Fibroblast of lung (primary cell): Measurements from ENCODE around the gene HIVEP3. TPM values are rescaled to one million over a fixed set of nuclear protein-coding genes. Genes with fewer than 3 reads are reported as not detected.

Source experiments
- DNase-seq, 2 donors: peaks; one replicate each; pipeline versions ENCODE4 v3.0.0 to v3.0.0-alpha.2; 2010; ENCODE audit warnings: low read depth in 2 of 2
- H2AFZ ChIP-seq: 2 replicates; pipeline ENCODE4 v1.5.1; 2012; ENCODE audit warnings: low read length, control low read depth, inconsistent platforms
- H3K27ac ChIP-seq: 2 replicates; pipeline ENCODE4 v1.5.1; 2011; ENCODE audit warnings: low read length, control low read depth; ENCODE audit not compliant: insufficient read depth
- H3K27me3 ChIP-seq: 2 replicates; pipeline ENCODE4 v1.5.1; 2011; ENCODE audit warnings: mild to moderate bottlenecking, low read length; ENCODE audit not compliant: control insufficient read depth, insufficient read depth
- H3K36me3 ChIP-seq: 2 replicates; pipeline ENCODE4 v1.5.1; 2011; ENCODE audit warnings: low read length; ENCODE audit not compliant: control insufficient read depth, insufficient read depth
- H3K4me1 ChIP-seq: 2 replicates; pipeline ENCODE4 v1.5.1; 2011; ENCODE audit warnings: low read length; ENCODE audit not compliant: control insufficient read depth, insufficient read depth; ENCODE audit errors: extremely low read depth
- H3K4me2 ChIP-seq: 2 replicates; pipeline ENCODE4 v1.5.1; 2011; ENCODE audit warnings: low read length, control low read depth; ENCODE audit not compliant: insufficient read depth; ENCODE audit errors: extremely low read depth
- H3K4me3 ChIP-seq, 4 experiments: fragments of 200-600 bp in 1 of 4; sonication (generic) in 1 of 4; replicated peaks in 1 of 4; 2 replicates each; pipeline ENCODE4 v1.5.1; 2011 to 2016; ENCODE audit warnings: low read length in 4 of 4, low read depth in 3 of 4, mild to moderate bottlenecking in 3 of 4, control low read depth in 2 of 4, inconsistent platforms in 1 of 4, mixed read lengths in 1 of 4; ENCODE audit not compliant: insufficient read depth in 1 of 4; ENCODE audit errors: control extremely low read depth in 1 of 4
- H3K79me2 ChIP-seq: 2 replicates; pipeline ENCODE4 v1.5.1; 2012; ENCODE audit warnings: mild to moderate bottlenecking, low read length, inconsistent platforms; ENCODE audit not compliant: control insufficient read depth, insufficient read depth
- H3K9ac ChIP-seq: 2 replicates; pipeline ENCODE4 v1.5.1; 2011; ENCODE audit warnings: mild to moderate bottlenecking, low read length, control low read depth; ENCODE audit not compliant: insufficient read depth
- H3K9me3 ChIP-seq: 2 replicates; pipeline ENCODE4 v1.5.1; 2012; ENCODE audit warnings: low read depth, low read length; ENCODE audit not compliant: control insufficient read depth, insufficient read depth
- H4K20me1 ChIP-seq: 2 replicates; pipeline ENCODE4 v1.5.1; 2011; ENCODE audit warnings: low read length; ENCODE audit not compliant: control insufficient read depth, insufficient read depth; ENCODE audit errors: extremely low read depth
- CTCF ChIP-seq, 2 donors: IDR thresholded peaks in 1 of 2; conservative IDR thresholded peaks in 1 of 2; 1 replicate in 1 of 2; 2 replicates in 1 of 2; pipeline ENCODE4 v1.5.1; 2011 to 2012; ENCODE audit warnings: low read length in 2 of 2, control low read depth in 1 of 2, inconsistent platforms in 1 of 2, low read depth in 1 of 2, mild to moderate bottlenecking in 1 of 2
- EZH2 ChIP-seq: IDR thresholded peaks from 2 replicates; pipeline ENCODE4 v1.5.1; 2012; ENCODE audit warnings: low read length, control low read depth, mild to moderate bottlenecking; ENCODE audit errors: missing control alignments
- polyA plus RNA-seq, 2 donors: library from polyadenylated mRNA; depleted of rRNA in 1 of 2; stranded (reverse) in 1 of 2; unstranded in 1 of 2; fragments of >200 nt; gene quantifications; 2 replicates each; pipeline ENCODE4 v1.2.1, GENCODE V29; 2011 to 2012; ENCODE audit warnings: missing spikeins in 1 of 2
- total RNA-seq: library from RNA; depleted of rRNA; stranded (reverse); fragments of >200 nt; gene quantifications from 2 replicates; pipeline ENCODE4 v1.2.1, GENCODE V29; 2014

Gene HIVEP3
- total and polyA plus RNA-seq, 2 donors (not counting 1 experiment from before 2014, with no cell fraction given): 0.83 to 3.2 TPM

- TF ChIP-seq EZH2 (no peak), CTCF (conservative IDR thresholded peaks at IDR 0.05 in 1 of 2, IDR thresholded peaks at IDR 0.05 in 1 of 2; ENCODE audit: low read depth in 1 of 2, low read length in 2 of 2) (no peak)
- no peaks in the 10 kb centered on the region for H3K4me1 ChIP-seq
- no peak overlapping the region for H3K27ac ChIP-seq
- no peaks in the 10 kb centered on the region for H3K79me2 ChIP-seq
- peak in 1 of 2 donors; percentile 63 for DNase-seq
- no peak overlapping the region for H3K9ac ChIP-seq
- no peaks in the 10 kb centered on the region for H3K27me3 ChIP-seq
- H3K36me3 ChIP-seq: no peaks in the 10 kb centered on the region
- no peaks in the 10 kb centered on the region for H3K9me3 ChIP-seq
- H2AFZ ChIP-seq: no peak overlapping the region
- H3K4me2 ChIP-seq: no peak overlapping the region
- H3K4me3 ChIP-seq: no peak overlapping the region
- H4K20me1 ChIP-seq: no peaks in the 10 kb centered on the region
These were observed 436.5 kb downstream of the HIVEP3 start for GRCh38 chr1:41482001-41482765.

GRCh38 chr1:41481109-41481775 is 437.5 kb downstream of the HIVEP3 start:
- Histone ChIP-seq H3K4me2 (no peak overlapping the region), H3K79me2 (no peaks in the 10 kb centered on the region), H3K27ac (no peak overlapping the region), H3K4me1 (no peaks in the 10 kb centered on the region), H3K36me3 (no peaks in the 10 kb centered on the region), H3K27me3 (no peaks in the 10 kb centered on the region), H4K20me1 (no peaks in the 10 kb centered on the region), H3K4me3 (no peak overlapping the region), H2AFZ (no peak overlapping the region), H3K9ac (no peak overlapping the region), H3K9me3 (no peaks in the 10 kb centered on the region)
- no peak for DNase-seq
- TF ChIP-seq EZH2 (no peak), CTCF (conservative IDR thresholded peaks at IDR 0.05 in 1 of 2, IDR thresholded peaks at IDR 0.05 in 1 of 2; ENCODE audit: low read depth in 1 of 2, low read length in 2 of 2) (no peak)

- no peaks in the 10 kb centered on the region for H4K20me1 ChIP-seq
- no peak for TF ChIP-seq EZH2
- no peak for TF ChIP-seq CTCF (conservative IDR thresholded peaks at IDR 0.05 in 1 of 2, IDR thresholded peaks at IDR 0.05 in 1 of 2; ENCODE audit: low read depth in 1 of 2, low read length in 2 of 2)
- no peaks in the 10 kb centered on the region for H3K9me3 ChIP-seq
- no peaks in the 10 kb centered on the region for H3K4me1 ChIP-seq
- H3K79me2 ChIP-seq: no peaks in the 10 kb centered on the region
- no peaks in the 10 kb centered on the region for H3K27me3 ChIP-seq
- H2AFZ ChIP-seq: no peak overlapping the region
- H3K36me3 ChIP-seq: no peaks in the 10 kb centered on the region
- DNase-seq: no peak
- H3K27ac ChIP-seq: no peak overlapping the region
- no peak overlapping the region for H3K4me3 ChIP-seq
- H3K9ac ChIP-seq: no peak overlapping the region
- no peak overlapping the region for H3K4me2 ChIP-seq
These were observed 438.3 kb downstream of the HIVEP3 start for GRCh38 chr1:41480204-41481108.
